LoVo (cell line): Measurements from ENCODE around the gene LRRC10B.

Experiments
- DNase-seq: peaks from one replicate; pipeline ENCODE4 v3.0.0-alpha.2; 2016; ENCODE audit warnings: low spot score

Gene LRRC10B

GRCh38 chr11:61546663-61547062 lies 38.1 kb downstream of the LRRC10B start:
- DNase-seq, result no peak

GRCh38 chr11:61547246-61547645 lies 38.7 kb downstream of the LRRC10B start:
- DNase-seq, result no peak

- DNase-seq, result no peak
Observed at GRCh38 chr11:61549177-61549576, 40.6 kb downstream of the LRRC10B start.

- no peak for DNase-seq
Observed at GRCh38 chr11:61549662-61550568, 41.4 kb downstream of the LRRC10B start.

GRCh38 chr11:61550665-61551227 lies 42.2 kb downstream of the LRRC10B start:
- DNase-seq, result no peak

GRCh38 chr11:61551634-61552033 lies 43.1 kb downstream of the LRRC10B start:
- DNase-seq, result no peak

GRCh38 chr11:61552108-61552635 lies 43.6 kb downstream of the LRRC10B start:
- no peak for DNase-seq

- DNase-seq, result no peak
Observed at GRCh38 chr11:61553373-61554171, 45.0 kb downstream of the LRRC10B start.

GRCh38 chr11:61554172-61554988 lies 45.8 kb downstream of the LRRC10B start:
- DNase-seq, result no peak

GRCh38 chr11:61555051-61555969 lies 46.8 kb downstream of the LRRC10B start:
- DNase-seq, result no peak

- no peak for DNase-seq
Observed at GRCh38 chr11:61555978-61556377, 47.4 kb downstream of the LRRC10B start.

GRCh38 chr11:61556621-61557020 lies 48.1 kb downstream of the LRRC10B start:
- no peak for DNase-seq
